ENCODE data around the gene GSK3B. TPM values are rescaled to one million over a fixed set of nuclear protein-coding genes. Genes with fewer than 3 reads are reported as not detected.

Gene GSK3B
- polyA plus RNA-seq, 1 experiment: 43.4 TPM

GRCh38 chr3:119796368-119796767 is 297.9 kb downstream of the GSK3B start:
- no peak for TF ChIP-seq CTCF (IDR thresholded peaks at IDR 0.05; ENCODE audit: low read depth, low read length)
- POLR2A ChIA-PET: no interaction called here
- H3K9me3 ChIP-seq (ENCODE audit: control insufficient read depth, insufficient read depth, low read length): no peaks in the 10 kb centered on the region
- no peak overlapping the region for H3K4me3 ChIP-seq (ENCODE audit: low read depth, low read length)
- peaks cover 19% of the 10 kb centered on the region for H3K27me3 ChIP-seq (ENCODE audit: control insufficient read depth, insufficient read depth, low read length)
- no peak for DNase-seq (ENCODE audit: low read depth, low spot score)
- CTCF ChIA-PET: no interaction called here
- H3K27ac ChIP-seq (ENCODE audit: low read depth, low read length): no peak overlapping the region

GRCh38 chr3:119795849-119796248 is 298.4 kb downstream of the GSK3B start:
- no peak for DNase-seq (ENCODE audit: low read depth, low spot score)
- no peak overlapping the region for H3K27ac ChIP-seq (ENCODE audit: low read depth, low read length)
- H3K4me3 ChIP-seq (ENCODE audit: low read depth, low read length): no peak overlapping the region
- CTCF ChIA-PET: no interaction called here
- POLR2A ChIA-PET: no interaction called here
- no peak for TF ChIP-seq CTCF (IDR thresholded peaks at IDR 0.05; ENCODE audit: low read depth, low read length)
- H3K27me3 ChIP-seq (ENCODE audit: control insufficient read depth, insufficient read depth, low read length): peaks cover 19% of the 10 kb centered on the region
- no peaks in the 10 kb centered on the region for H3K9me3 ChIP-seq (ENCODE audit: control insufficient read depth, insufficient read depth, low read length)

- no peaks in the 10 kb centered on the region for H3K9me3 ChIP-seq (ENCODE audit: control insufficient read depth, insufficient read depth, low read length)
- CTCF ChIA-PET: no interaction called here
- POLR2A ChIA-PET: no interaction called here
- no peak for DNase-seq (ENCODE audit: low read depth, low spot score)
- TF ChIP-seq CTCF (IDR thresholded peaks at IDR 0.05; ENCODE audit: low read depth, low read length): no peak
- peaks cover 14% of the 10 kb centered on the region for H3K27me3 ChIP-seq (ENCODE audit: control insufficient read depth, insufficient read depth, low read length)
- no peak overlapping the region for H3K4me3 ChIP-seq (ENCODE audit: low read depth, low read length)
- H3K27ac ChIP-seq (ENCODE audit: low read depth, low read length): no peak overlapping the region
These were observed 299.2 kb downstream of the GSK3B start for GRCh38 chr3:119794971-119795612.

GRCh38 chr3:119794401-119794800 is 299.8 kb downstream of the GSK3B start:
- CTCF ChIA-PET: no interaction called here
- Histone ChIP-seq H3K27ac (ENCODE audit: low read depth, low read length) (no peak overlapping the region), H3K27me3 (ENCODE audit: control insufficient read depth, insufficient read depth, low read length) (peaks cover 14% of the 10 kb centered on the region), H3K9me3 (ENCODE audit: control insufficient read depth, insufficient read depth, low read length) (no peaks in the 10 kb centered on the region), H3K4me3 (ENCODE audit: low read depth, low read length) (no peak overlapping the region)
- DNase-seq (ENCODE audit: low read depth, low spot score): no peak
- no peak for TF ChIP-seq CTCF (IDR thresholded peaks at IDR 0.05; ENCODE audit: low read depth, low read length)
- POLR2A ChIA-PET: no interaction called here

- H3K4me3 ChIP-seq (ENCODE audit: low read depth, low read length): no peak overlapping the region
- CTCF ChIA-PET: no interaction called here
- POLR2A ChIA-PET: no interaction called here
These were observed 302.0 kb downstream of the GSK3B start for GRCh38 chr3:119792270-119792669.

More at GRCh38 chr3:119792270-119792669, 302.0 kb downstream of the GSK3B start:
- no peak for DNase-seq (ENCODE audit: low read depth, low spot score)
- TF ChIP-seq CTCF (IDR thresholded peaks at IDR 0.05; ENCODE audit: low read depth, low read length): no peak
- H3K9me3 ChIP-seq (ENCODE audit: control insufficient read depth, insufficient read depth, low read length): no peaks in the 10 kb centered on the region
- H3K27me3 ChIP-seq (ENCODE audit: control insufficient read depth, insufficient read depth, low read length): peaks cover 11% of the 10 kb centered on the region
- no peak overlapping the region for H3K27ac ChIP-seq (ENCODE audit: low read depth, low read length)

Measured in AG04450 (cell line).